Fibroblast of lung (primary cell): Measurements from ENCODE around the gene RDH14.

Experiments
- EZH2 ChIP-seq: IDR thresholded peaks from 2 replicates; pipeline ENCODE4 v1.5.1; 2012; ENCODE audit warnings: low read length, control low read depth, mild to moderate bottlenecking; ENCODE audit errors: missing control alignments
- TF ChIP-seq, protein P1 (sequence below), 2 donors: IDR thresholded peaks in 1 of 2; conservative IDR thresholded peaks in 1 of 2; 1 replicate in 1 of 2; 2 replicates in 1 of 2; pipeline ENCODE4 v1.5.1; 2011 to 2012; ENCODE audit warnings: low read length in 2 of 2, control low read depth in 1 of 2, inconsistent platforms in 1 of 2, low read depth in 1 of 2, mild to moderate bottlenecking in 1 of 2

DNA sequence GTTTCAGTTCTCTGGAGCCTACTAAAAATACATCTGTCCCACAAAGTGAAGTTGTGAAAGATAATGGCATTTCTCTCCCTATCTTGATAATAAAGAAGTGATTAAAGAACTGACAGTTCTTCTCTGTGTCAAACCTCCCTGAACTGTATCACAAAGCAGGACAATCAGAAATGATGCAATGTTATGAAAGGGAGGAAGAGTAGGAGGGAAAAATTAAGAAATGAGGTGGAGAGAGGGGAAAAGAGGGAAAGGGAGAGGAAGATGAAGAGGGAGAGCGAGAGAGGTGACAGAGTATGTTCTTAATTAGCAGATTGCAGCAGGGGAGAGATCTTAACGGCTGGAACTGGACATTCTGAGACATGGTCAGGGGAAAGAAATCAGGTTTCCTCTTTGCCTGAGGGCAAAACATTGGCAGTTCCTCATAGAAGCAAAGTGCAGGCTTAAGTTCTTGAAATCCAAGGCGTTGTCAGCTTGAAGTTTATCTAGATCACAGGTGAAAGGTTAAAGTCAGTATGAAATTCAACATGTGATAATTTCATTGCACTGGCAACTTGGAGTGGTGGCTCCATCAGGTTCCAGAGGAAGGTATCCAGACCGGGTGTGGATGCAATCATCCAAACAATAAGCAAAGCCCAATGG, 54.6 kb downstream of the RDH14 start:
- TF ChIP-seq, protein P1, sequence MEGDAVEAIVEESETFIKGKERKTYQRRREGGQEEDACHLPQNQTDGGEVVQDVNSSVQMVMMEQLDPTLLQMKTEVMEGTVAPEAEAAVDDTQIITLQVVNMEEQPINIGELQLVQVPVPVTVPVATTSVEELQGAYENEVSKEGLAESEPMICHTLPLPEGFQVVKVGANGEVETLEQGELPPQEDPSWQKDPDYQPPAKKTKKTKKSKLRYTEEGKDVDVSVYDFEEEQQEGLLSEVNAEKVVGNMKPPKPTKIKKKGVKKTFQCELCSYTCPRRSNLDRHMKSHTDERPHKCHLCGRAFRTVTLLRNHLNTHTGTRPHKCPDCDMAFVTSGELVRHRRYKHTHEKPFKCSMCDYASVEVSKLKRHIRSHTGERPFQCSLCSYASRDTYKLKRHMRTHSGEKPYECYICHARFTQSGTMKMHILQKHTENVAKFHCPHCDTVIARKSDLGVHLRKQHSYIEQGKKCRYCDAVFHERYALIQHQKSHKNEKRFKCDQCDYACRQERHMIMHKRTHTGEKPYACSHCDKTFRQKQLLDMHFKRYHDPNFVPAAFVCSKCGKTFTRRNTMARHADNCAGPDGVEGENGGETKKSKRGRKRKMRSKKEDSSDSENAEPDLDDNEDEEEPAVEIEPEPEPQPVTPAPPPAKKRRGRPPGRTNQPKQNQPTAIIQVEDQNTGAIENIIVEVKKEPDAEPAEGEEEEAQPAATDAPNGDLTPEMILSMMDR (conservative IDR thresholded peaks at IDR 0.05 in 1 of 2, IDR thresholded peaks at IDR 0.05 in 1 of 2; ENCODE audit: low read depth in 1 of 2, low read length in 2 of 2): no peak
- TF ChIP-seq EZH2: no peak
